ENCODE data around the gene OR2AP1. TPM values are rescaled to one million over a fixed set of nuclear protein-coding genes. Genes with fewer than 3 reads are reported as not detected.
"Not testable (repeated sequence)": the region's sequence is repeated elsewhere in the genome, so short reads cannot be mapped to it uniquely, and the experiment has no call there.

The OR2AP1 gene
- total RNA-seq, 1 donor from 2014 or later, result not detected

- Mint-ChIP-seq H3K4me3 (ENCODE audit: unreplicated experiment) (no peak overlapping the region), H3K27ac (ENCODE audit: unreplicated experiment) (no peak overlapping the region), H3K36me3 (ENCODE audit: low read depth) (no peaks in the 10 kb centered on the region), H3K27me3 (ENCODE audit: low read depth) (peaks cover 7% of the 10 kb centered on the region), H3K4me1 (ENCODE audit: low read depth) (no peaks in the 10 kb centered on the region), H3K9me3 (ENCODE audit: low read depth) (peaks cover 16% of the 10 kb centered on the region)
- DNase-seq (ENCODE audit: low spot score), result peak; percentile 55
- TF ChIP-seq CTCF (IDR thresholded peaks at IDR 0.05), result no peak
These were observed 9.8 kb downstream of the OR2AP1 start for GRCh38 chr12:55582066-55582465.

DNA sequence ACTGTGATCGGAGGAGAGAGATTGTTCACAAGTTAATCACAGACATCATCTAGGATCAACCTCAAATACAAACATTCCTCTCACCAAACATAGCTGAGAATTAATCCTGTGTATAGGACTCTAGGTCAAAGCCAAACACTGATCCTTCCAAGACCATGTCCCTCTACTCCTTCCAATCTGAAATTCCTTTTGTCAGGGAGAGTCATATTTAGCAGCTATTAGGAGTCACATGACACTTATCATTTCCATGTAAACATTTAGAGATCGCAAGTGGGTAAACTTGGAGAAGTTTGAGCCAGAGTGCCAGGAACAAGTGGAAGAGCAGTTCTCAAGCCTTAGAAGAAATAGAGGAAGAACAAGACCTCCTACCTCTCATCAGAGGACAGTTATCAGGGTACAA, 13.5 kb downstream of the OR2AP1 start:
- no peak for TF ChIP-seq CTCF (IDR thresholded peaks at IDR 0.05)
- H3K36me3 Mint-ChIP-seq (ENCODE audit: low read depth), result no peaks in the 10 kb centered on the region
- peaks cover 7% of the 10 kb centered on the region for H3K27me3 Mint-ChIP-seq (ENCODE audit: low read depth)
- peaks cover 18% of the 10 kb centered on the region for H3K9me3 Mint-ChIP-seq (ENCODE audit: low read depth)
- no peaks in the 10 kb centered on the region for H3K4me1 Mint-ChIP-seq (ENCODE audit: low read depth)
- no peak overlapping the region for H3K27ac Mint-ChIP-seq (ENCODE audit: unreplicated experiment)
- no peak overlapping the region for H3K4me3 Mint-ChIP-seq (ENCODE audit: unreplicated experiment)
- no peak for DNase-seq (ENCODE audit: low spot score)

GRCh38 chr12:55590152-55590551, 17.9 kb downstream of the OR2AP1 start:
- not testable (repeated sequence) for H3K27me3 Mint-ChIP-seq (ENCODE audit: low read depth); DNase-seq (ENCODE audit: low spot score); H3K4me1 Mint-ChIP-seq (ENCODE audit: low read depth); H3K4me3 Mint-ChIP-seq (ENCODE audit: unreplicated experiment); H3K27ac Mint-ChIP-seq (ENCODE audit: unreplicated experiment); H3K36me3 Mint-ChIP-seq (ENCODE audit: low read depth)
- H3K9me3 Mint-ChIP-seq (ENCODE audit: low read depth), result peaks cover 31% of the 10 kb centered on the region

- Mint-ChIP-seq H3K4me1 (ENCODE audit: low read depth) (no peaks in the 10 kb centered on the region), H3K4me3 (ENCODE audit: unreplicated experiment) (no peak overlapping the region), H3K27me3 (ENCODE audit: low read depth) (peaks cover 43% of the 10 kb centered on the region), H3K9me3 (ENCODE audit: low read depth) (no peaks in the 10 kb centered on the region), H3K27ac (ENCODE audit: unreplicated experiment) (no peak overlapping the region), H3K36me3 (ENCODE audit: low read depth) (no peaks in the 10 kb centered on the region)
- TF ChIP-seq CTCF (IDR thresholded peaks at IDR 0.05), result no peak
- DNase-seq (ENCODE audit: low spot score), result no peak
These were observed 35.7 kb downstream of the OR2AP1 start for GRCh38 chr12:55607821-55608594.

DNA sequence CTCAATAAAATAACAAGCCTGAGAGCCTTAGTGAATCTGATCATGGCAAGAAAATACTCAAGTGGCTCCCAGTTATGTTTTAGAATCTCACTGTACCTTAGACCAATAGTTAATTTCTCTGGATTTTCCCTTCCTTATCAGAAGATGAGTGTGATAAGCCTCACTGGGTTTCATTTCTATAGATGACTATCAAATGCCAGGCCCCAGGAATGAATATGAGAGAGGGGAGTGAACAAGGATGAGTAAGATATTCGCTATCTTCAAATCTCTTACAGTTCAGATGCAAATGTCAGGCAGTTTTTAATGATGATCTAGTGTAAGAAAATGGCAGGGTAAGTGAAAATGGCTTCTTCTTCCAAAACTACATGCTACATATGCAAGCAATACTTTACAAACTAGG, 38.3 kb downstream of the OR2AP1 start:
- no peak for DNase-seq (ENCODE audit: low spot score)
- H3K4me3 Mint-ChIP-seq (ENCODE audit: unreplicated experiment), result no peak overlapping the region
- H3K36me3 Mint-ChIP-seq (ENCODE audit: low read depth), result peaks cover 1% of the 10 kb centered on the region
- peaks cover 10% of the 10 kb centered on the region for H3K9me3 Mint-ChIP-seq (ENCODE audit: low read depth)
- H3K27ac Mint-ChIP-seq (ENCODE audit: unreplicated experiment), result no peak overlapping the region
- no peaks in the 10 kb centered on the region for H3K4me1 Mint-ChIP-seq (ENCODE audit: low read depth)
- TF ChIP-seq CTCF (IDR thresholded peaks at IDR 0.05), result no peak
- H3K27me3 Mint-ChIP-seq (ENCODE audit: low read depth), result peaks cover 44% of the 10 kb centered on the region

DNA sequence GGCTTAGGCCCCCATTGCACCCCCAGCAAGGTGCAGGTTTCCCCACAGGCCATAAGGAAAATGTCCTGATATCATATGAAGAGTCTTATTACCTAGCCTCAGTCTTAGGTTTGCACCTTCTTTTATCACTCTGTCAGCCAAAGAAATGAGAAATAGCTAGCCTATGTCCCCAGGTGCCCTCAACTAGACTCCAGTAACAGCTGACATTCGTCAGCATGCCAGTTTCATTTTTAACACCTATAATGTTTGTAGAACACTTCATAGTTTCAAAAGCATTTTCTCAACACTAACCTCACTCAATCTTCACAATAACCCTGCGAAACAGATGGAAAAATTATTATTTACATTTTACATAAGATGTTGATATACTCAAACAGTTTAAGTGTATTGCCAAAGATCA, 40.4 kb downstream of the OR2AP1 start:
- Mint-ChIP-seq H3K4me1 (ENCODE audit: low read depth) (no peaks in the 10 kb centered on the region), H3K4me3 (ENCODE audit: unreplicated experiment) (no peak overlapping the region), H3K27me3 (ENCODE audit: low read depth) (peaks cover 38% of the 10 kb centered on the region), H3K27ac (ENCODE audit: unreplicated experiment) (no peak overlapping the region), H3K36me3 (ENCODE audit: low read depth) (peaks cover 1% of the 10 kb centered on the region), H3K9me3 (ENCODE audit: low read depth) (peaks cover 23% of the 10 kb centered on the region)
- no peak for TF ChIP-seq CTCF (IDR thresholded peaks at IDR 0.05)
- no peak for DNase-seq (ENCODE audit: low spot score)
